SU-DHL-6 (cell line): ENCODE results near the gene AP3S1.

Experiments used
- H2AFZ ChIP-seq: fragments of 200-600 bp; sonication (generic); 2 replicates; pipeline ENCODE4 v1.6.1; 2014; ENCODE audit warnings: low read depth, mild to moderate bottlenecking, moderate library complexity, mixed read lengths, antibody characterized with exemption, low read length; ENCODE audit not compliant: severe bottlenecking
- H3F3A ChIP-seq: fragments of 200-600 bp; shearing (Covaris generic); 2 replicates; pipeline ENCODE4 v1.6.0; 2016; ENCODE audit warnings: antibody characterized with exemption, mild to moderate bottlenecking; ENCODE audit not compliant: insufficient read depth
- H3K27ac ChIP-seq: fragments of 200-600 bp; sonication (generic); 2 replicates; pipeline ENCODE4 v1.5.1; 2016; ENCODE audit warnings: low read depth, mild to moderate bottlenecking, low read length, moderate library complexity, mixed read lengths
- H3K27me3 ChIP-seq: fragments of 200-600 bp; sonication (generic), shearing (Covaris generic); 2 replicates; pipeline ENCODE4 v1.6.0; 2014; ENCODE audit warnings: mild to moderate bottlenecking, low read length
- H3K36me3 ChIP-seq: fragments of 200-600 bp; sonication (generic); 2 replicates; pipeline ENCODE4 v1.6.1; 2014; ENCODE audit warnings: mild to moderate bottlenecking, low read length, mixed read lengths
- H3K4me2 ChIP-seq: fragments of 300-600, 200-600 bp; shearing (Covaris generic), sonication (generic); 2 replicates; pipeline ENCODE4 v1.6.0; 2014; ENCODE audit warnings: low read length, low read depth, mild to moderate bottlenecking; ENCODE audit not compliant: poor library complexity, severe bottlenecking
- H3K4me3 ChIP-seq: fragments of 200-600 bp; sonication (generic); 2 replicates; pipeline ENCODE4 v1.5.1; 2014; ENCODE audit warnings: antibody characterized with exemption, low read length, mild to moderate bottlenecking, mixed read lengths; ENCODE audit not compliant: insufficient read depth, poor library complexity, severe bottlenecking
- H3K79me2 ChIP-seq: fragments of 200-600 bp; sonication (generic); 2 replicates; pipeline ENCODE4 v1.6.1; 2014; ENCODE audit warnings: mild to moderate bottlenecking, low read length, moderate library complexity; ENCODE audit not compliant: insufficient read depth
- H3K9ac ChIP-seq: fragments of 200-600 bp; sonication (generic); 2 replicates; pipeline ENCODE4 v1.7.0; 2014; ENCODE audit warnings: mild to moderate bottlenecking, low read length
- H3K9me2 ChIP-seq: fragments of 200-600 bp; sonication (generic); replicated peaks from 2 replicates; pipeline ENCODE4 v1.6.1; 2014; ENCODE audit warnings: low read length; ENCODE audit not compliant: insufficient read depth
- H3K9me3 ChIP-seq: fragments of 200-600 bp; sonication (generic); 2 replicates; pipeline ENCODE4 v1.6.1; 2014; ENCODE audit warnings: low read length, mixed read lengths; ENCODE audit not compliant: insufficient read depth
- H4K20me1 ChIP-seq: fragments of 200-600 bp; sonication (generic); 2 replicates; pipeline ENCODE4 v1.6.1; 2014; ENCODE audit warnings: low read depth, mild to moderate bottlenecking, antibody characterized with exemption, low read length, moderate library complexity, mixed read lengths
- EZH2phosphoT487 ChIP-seq: fragments of 200-600 bp; sonication (generic), shearing (Covaris generic); conservative IDR thresholded peaks from 2 replicates; pipeline ENCODE4 v1.6.1; 2018; ENCODE audit warnings: mild to moderate bottlenecking, antibody characterized with exemption, low read length, moderate library complexity, mixed read lengths
- TF ChIP-seq, protein P1 (sequence below): fragments of 200-600 bp; sonication (generic); IDR thresholded peaks from one replicate; pipeline ENCODE4 v1.5.1; 2017; ENCODE audit warnings: antibody characterized with exemption, mild to moderate bottlenecking, low read length, moderate library complexity; ENCODE audit not compliant: insufficient read depth, poor library complexity, severe bottlenecking

Gene AP3S1

DNA sequence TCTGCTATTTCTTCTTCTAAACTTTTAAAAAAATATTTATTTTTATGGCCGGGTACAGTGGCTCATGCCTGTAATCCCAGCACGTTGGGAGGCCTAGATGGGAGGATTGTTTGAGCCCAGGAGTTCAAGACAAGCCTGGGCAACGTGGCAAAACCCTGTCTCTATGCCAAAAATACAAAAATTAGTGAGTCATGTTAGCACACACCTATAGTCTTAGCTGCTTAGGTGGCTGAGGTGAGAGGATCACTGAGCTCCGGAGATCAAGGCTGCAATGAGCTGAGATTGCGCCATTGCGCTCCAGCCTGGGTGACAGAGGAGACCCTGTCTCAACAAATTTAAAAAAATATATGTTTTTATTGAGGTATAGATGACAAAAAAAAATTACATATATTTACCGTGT, 5.6 kb downstream of the AP3S1 start:
- H2AFZ ChIP-seq: no peak overlapping the region
- no peaks in the 10 kb centered on the region for H3K27me3 ChIP-seq
- H3K27ac ChIP-seq: no peak overlapping the region
- no peak overlapping the region for H3K4me3 ChIP-seq
- H4K20me1 ChIP-seq: peaks cover 15% of the 10 kb centered on the region
- H3K9me3 ChIP-seq: no peaks in the 10 kb centered on the region
- H3K9me2 ChIP-seq: no peaks in the 10 kb centered on the region
- TF ChIP-seq EZH2phosphoT487: no peak
- TF ChIP-seq, protein P1, sequence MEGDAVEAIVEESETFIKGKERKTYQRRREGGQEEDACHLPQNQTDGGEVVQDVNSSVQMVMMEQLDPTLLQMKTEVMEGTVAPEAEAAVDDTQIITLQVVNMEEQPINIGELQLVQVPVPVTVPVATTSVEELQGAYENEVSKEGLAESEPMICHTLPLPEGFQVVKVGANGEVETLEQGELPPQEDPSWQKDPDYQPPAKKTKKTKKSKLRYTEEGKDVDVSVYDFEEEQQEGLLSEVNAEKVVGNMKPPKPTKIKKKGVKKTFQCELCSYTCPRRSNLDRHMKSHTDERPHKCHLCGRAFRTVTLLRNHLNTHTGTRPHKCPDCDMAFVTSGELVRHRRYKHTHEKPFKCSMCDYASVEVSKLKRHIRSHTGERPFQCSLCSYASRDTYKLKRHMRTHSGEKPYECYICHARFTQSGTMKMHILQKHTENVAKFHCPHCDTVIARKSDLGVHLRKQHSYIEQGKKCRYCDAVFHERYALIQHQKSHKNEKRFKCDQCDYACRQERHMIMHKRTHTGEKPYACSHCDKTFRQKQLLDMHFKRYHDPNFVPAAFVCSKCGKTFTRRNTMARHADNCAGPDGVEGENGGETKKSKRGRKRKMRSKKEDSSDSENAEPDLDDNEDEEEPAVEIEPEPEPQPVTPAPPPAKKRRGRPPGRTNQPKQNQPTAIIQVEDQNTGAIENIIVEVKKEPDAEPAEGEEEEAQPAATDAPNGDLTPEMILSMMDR: no peak
- H3F3A ChIP-seq: no peaks in the 10 kb centered on the region
- H3K4me2 ChIP-seq: no peak overlapping the region
- H3K9ac ChIP-seq: no peak overlapping the region
- peaks cover 58% of the 10 kb centered on the region for H3K79me2 ChIP-seq
- H3K36me3 ChIP-seq: no peaks in the 10 kb centered on the region

DNA sequence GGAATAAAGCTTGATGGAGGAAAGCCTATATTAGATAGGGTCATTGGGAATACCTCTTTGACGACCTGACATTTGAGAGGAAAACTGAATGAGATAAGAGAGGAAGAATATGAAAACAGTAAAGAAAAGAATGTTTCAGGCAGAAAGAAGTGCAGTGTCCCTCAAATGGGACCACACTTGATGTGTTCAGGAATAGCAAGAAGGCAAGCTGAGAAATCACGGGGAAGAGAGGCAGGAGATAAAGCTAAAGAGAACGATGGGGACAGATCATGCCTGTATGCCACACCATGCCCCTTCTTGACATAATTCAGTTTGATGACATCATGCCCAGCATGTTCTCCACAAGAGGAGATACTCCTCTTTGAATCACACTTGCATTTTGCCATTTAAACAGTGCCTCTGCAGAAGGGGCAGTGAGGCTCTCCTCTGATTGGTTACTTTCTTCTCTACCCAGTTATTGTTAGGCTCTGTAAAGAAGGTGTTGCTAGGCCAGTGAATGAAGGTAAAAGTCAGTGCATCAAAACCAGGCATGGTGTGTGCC, 7.6 kb downstream of the AP3S1 start:
- H3K9ac ChIP-seq: no peak overlapping the region
- no peak overlapping the region for H3K4me3 ChIP-seq
- peaks cover 4% of the 10 kb centered on the region; the same call in 1 of the 2 replicates for H3K36me3 ChIP-seq
- H3K27me3 ChIP-seq: no peaks in the 10 kb centered on the region
- no peak overlapping the region for H3K4me2 ChIP-seq
- no peak overlapping the region for H2AFZ ChIP-seq
- H3K27ac ChIP-seq: no peak overlapping the region
- no peaks in the 10 kb centered on the region for H3F3A ChIP-seq
- peaks cover 5% of the 10 kb centered on the region for H4K20me1 ChIP-seq
- TF ChIP-seq EZH2phosphoT487: no peak
- TF ChIP-seq, protein P1: no peak
- peaks cover 55% of the 10 kb centered on the region for H3K79me2 ChIP-seq
- H3K9me2 ChIP-seq: no peaks in the 10 kb centered on the region
- no peaks in the 10 kb centered on the region for H3K9me3 ChIP-seq

DNA sequence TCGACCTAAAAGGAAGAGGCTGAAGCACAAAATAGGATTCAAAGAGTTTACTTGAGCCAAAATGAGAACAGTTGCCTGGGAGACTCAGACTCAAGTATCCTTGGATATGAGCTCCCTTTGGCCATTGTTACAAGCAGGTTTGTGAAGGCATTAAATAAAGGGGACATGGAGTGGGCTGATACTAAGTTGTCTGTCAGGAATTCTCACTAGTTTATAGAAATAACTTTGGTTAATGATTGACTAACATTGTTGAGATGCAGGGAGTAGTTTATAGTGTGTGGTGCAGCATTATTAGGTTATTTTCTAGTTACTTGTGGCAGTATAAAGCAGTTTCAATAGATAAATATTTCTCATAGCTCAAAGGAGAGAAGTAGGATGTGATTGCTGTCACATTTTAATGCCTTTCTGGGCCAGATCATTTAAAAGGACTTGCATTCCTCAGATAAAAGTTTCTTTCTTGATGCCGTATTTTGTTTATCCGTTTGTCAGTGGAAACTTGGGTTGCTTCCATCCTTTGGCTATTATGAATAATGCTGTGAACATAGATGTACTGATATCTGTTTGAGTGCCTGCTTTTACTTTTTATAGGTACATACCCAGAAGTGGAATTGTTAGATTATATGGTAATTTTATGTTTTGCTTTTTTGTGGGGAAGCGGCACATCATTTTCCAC, 9.1 kb downstream of the AP3S1 start:
- no peaks in the 10 kb centered on the region for H3F3A ChIP-seq
- no peaks in the 10 kb centered on the region for H3K27me3 ChIP-seq
- H3K9me3 ChIP-seq: no peaks in the 10 kb centered on the region
- TF ChIP-seq, protein P1: no peak
- no peak for TF ChIP-seq EZH2phosphoT487
- no peaks in the 10 kb centered on the region for H3K9me2 ChIP-seq
- H4K20me1 ChIP-seq: peaks cover 5% of the 10 kb centered on the region
- no peak overlapping the region for H3K4me3 ChIP-seq
- peaks cover 4% of the 10 kb centered on the region; the same call in 1 of the 2 replicates for H3K36me3 ChIP-seq
- peaks cover 50% of the 10 kb centered on the region for H3K79me2 ChIP-seq
- no peak overlapping the region for H3K9ac ChIP-seq
- no peak overlapping the region for H3K4me2 ChIP-seq
- H2AFZ ChIP-seq: no peak overlapping the region
- H3K27ac ChIP-seq: no peak overlapping the region
